PFSK-1 (cell line): ENCODE results near the gene ULK4.

Experiments used
- POLR2AphosphoS5 ChIP-seq: IDR thresholded peaks from 2 replicates; pipeline ENCODE4 v1.6.1; 2012; ENCODE audit warnings: low read depth, mild to moderate bottlenecking, control low read depth, low read length, moderate library complexity
- REST ChIP-seq, 2 experiments: IDR thresholded peaks; 2 replicates each; pipeline versions ENCODE4 v1.6.1 to v1.8.0; 2011 to 2012; ENCODE audit warnings: low read depth in 2 of 2, low read length in 2 of 2, control low read depth in 1 of 2, inconsistent platforms in 1 of 2, mild to moderate bottlenecking in 1 of 2, moderate library complexity in 1 of 2; ENCODE audit not compliant: insufficient read depth in 1 of 2
- SIN3A ChIP-seq: IDR thresholded peaks from 2 replicates; pipeline ENCODE4 v1.6.1; 2012; ENCODE audit warnings: mild to moderate bottlenecking, low read length, moderate library complexity, borderline replicate concordance; ENCODE audit not compliant: insufficient read depth

GRCh38 chr3:41277790-41278465 is 684.0 kb downstream of the ULK4 start:
- no peak for TF ChIP-seq POLR2AphosphoS5
- TF ChIP-seq REST (IDR thresholded peaks at IDR 0.05; ENCODE audit: insufficient read depth in 1 of 2, low read depth in 2 of 2, low read length in 2 of 2): no peak
- no peak for TF ChIP-seq SIN3A
